Neural progenitor cell (in vitro differentiated cells): ENCODE data around the gene ACP4.

Experiments
- CTCF ChIP-seq: fragments of 200-600 bp; sonication (generic); IDR thresholded peaks from 2 replicates; pipeline ENCODE4 v1.5.1; 2017; ENCODE audit warnings: antibody characterized with exemption, mild to moderate bottlenecking
- EZH2 ChIP-seq: fragments of 200-600 bp; sonication (generic); IDR thresholded peaks from 2 replicates; pipeline ENCODE4 v1.6.1; 2017; ENCODE audit warnings: antibody characterized with exemption, mild to moderate bottlenecking, moderate library complexity

GRCh38 chr19:50794876-50795663, 4.9 kb downstream of the ACP4 start:
- TF ChIP-seq CTCF (peak; percentile 17), EZH2 (no peak)
